HG02981 (cell line): ENCODE data around the gene PSME4.
"Not testable (repeated sequence)": the region's sequence is repeated elsewhere in the genome, so short reads cannot be mapped to it uniquely, and the experiment has no call there.

Experiments used
- ATAC-seq: cut with Tn5 transposase; IDR thresholded peaks from one replicate; pipeline ENCODE4 v1.9.1; 2021; ENCODE audit warnings: mild to moderate bottlenecking, moderate library complexity; ENCODE audit not compliant: unreplicated experiment

PSME4 gene

DNA sequence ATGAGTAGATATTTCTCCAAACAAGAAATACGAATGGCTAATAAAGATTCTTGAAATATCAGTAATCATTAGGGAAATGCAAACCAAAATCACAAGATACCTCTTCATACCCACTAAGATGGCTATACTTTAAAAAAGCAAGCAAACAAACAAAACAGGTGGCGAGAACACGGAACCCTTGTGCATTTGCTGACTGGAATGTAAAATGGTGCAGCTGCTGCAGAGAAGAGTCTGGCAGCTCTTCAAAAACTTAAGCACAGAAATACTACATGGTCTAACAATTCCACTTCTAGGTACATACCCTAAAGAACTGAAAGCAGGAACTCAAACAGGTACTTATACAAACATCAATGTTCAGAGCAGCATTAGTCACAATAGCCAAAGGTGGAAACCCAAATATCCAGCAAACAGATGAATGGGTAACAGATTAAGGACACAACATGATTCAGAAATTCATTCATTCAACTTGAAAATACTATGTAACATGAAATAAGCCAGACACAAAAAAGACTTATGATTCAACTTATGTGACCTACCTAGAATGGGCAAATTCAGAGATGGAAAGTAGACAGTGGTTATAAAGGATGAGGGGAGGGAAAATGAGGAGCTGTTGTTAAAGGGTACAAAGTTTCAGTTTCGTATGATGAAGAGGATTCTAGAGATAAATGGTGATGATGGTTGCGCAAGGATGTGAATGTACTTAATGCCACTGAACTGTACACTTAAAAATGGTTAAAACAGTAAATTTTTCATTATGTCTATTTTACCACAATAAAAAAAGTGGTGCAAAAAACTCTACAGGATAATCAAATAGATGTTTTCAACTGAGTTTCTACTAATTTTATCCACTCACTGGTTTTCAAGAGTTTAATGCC is 84.2 kb downstream of the PSME4 start:
- no peak for ATAC-seq

DNA sequence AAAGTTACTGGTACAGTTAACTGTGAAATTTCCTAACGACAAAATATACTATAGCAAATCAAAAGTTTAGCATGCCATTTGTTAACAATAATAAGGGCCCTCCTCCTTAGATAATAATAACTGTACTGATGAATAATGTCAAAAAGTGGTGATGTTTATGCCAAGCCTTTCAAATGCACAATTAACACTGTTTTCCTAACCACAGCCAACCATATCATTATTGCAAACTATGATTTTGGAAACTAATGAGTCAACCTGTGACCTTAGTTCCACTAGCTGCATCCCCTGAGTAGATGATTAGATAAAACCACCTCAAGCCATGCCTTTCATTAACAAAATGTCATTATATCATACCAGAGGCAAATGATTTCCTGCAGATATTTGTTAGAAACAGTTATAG is 85.9 kb downstream of the PSME4 start:
- no peak for ATAC-seq

DNA sequence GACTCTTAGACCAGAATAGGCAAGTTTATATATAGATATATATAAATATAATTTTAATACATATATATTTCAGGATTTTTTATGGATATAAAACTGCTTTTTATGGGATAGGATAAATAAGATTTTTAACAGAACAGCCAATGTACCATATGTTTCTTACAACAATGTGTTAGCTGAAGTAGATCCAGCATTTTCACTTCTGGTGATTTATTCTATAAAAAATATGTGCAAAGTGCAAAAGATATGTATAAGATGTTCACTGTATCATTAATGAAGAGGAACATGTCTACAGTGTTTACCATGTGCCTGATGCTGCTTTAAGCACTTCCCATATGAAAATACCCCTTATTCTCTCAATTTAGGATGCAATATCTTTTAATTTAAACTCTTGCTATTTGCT is 88.8 kb downstream of the PSME4 start:
- no peak for ATAC-seq

DNA sequence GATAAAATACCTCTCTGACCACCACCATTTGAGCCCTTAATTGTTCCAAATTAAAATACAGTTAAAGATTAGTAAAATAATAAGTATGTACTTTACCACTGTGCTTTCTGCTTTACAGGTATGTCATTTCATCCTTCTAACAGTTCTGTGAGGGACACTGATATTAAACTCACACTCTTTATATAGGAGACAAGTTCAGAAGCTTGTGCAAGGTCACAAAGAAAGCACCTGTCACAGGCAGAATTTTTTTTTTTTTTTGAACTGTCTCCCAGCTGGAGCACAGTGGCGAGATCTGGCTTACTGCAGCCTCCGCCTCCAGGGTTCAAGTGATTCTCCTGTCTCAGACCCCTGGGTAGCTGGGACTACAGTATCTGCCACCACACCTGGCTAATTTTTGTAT is 89.4 kb downstream of the PSME4 start:
- ATAC-seq, result no peak

DNA sequence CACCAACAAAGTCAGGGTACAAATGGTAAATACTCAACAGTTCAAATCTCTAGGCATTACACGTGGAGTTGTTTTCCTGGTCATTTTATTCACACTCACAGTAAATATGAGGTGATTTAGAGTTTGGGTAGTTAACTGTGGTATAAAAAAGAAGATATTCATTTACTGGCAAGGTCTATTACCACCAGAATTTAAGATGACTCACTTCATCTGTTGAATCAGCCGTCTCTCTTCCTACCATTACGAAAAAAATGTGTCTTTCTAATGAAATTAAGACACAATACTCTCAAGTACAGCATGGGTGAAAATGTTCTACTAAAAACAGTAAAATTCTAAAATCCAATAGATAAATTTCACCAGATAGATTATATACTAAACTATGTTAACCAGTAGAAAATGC is 90.0 kb downstream of the PSME4 start:
- no peak for ATAC-seq

DNA sequence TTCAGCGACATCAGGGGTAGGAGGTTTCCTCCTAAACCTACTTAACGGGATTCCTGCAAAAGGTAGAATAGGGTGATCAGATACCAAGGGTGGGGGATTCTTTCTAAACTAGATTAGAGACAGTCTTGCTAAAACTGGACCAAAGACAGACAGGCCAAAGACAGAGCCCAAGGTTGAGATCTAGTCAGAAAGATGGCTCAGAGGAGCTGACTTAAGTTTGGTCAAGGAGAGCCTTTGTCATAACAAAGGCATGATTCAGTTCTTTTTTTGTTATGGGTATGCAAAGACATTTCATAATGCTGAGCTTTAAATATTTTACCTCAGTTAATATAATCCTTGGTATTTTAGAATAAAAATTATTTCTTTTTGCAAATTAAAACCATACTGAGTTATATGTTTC is 93.2 kb downstream of the PSME4 start:
- ATAC-seq, result no peak

DNA sequence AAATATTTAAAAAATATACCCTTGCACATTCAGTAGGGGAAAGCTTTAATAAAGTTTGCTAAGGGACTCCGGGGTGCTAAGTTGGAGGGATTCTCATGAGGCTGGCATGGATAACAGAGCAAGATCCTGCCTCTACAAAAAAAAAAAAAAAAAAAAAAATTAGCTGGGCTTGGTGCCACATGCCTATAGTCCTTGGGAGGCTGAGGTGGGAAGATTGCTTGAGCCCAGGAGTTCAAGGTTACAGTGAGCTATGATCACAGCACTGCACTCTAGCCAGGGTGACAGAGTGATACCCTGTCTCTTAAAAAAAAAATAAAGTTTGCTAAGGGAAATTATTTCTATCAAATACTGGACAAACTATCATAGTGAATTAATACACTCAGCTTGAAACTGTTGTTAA is 93.7 kb downstream of the PSME4 start:
- no peak for ATAC-seq

DNA sequence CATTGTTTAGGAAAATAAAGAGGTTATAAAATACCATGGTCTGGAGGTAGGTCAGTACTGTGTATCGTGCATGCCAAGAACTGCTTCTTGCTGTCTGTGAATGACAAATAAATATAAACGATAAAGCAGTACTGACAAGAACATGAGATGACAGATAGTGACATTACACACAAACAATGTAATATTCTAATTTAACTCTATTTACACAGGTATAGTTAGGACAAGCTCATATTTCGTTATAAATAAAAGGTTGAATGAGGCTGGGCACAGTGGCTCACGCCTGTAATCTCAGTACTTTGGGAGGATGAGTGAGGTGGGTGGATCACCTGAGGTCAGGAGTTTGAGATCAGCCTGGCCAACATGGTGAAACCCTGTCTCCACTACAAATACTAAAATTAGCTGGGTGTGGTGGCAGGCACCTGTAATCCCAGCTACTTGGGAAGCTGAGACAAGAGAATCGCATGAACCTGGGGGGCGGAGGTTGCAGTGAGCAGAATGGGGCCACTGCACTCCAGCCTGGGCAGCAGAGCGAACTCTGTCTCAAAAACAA is 96.3 kb downstream of the PSME4 start:
- no peak for ATAC-seq

DNA sequence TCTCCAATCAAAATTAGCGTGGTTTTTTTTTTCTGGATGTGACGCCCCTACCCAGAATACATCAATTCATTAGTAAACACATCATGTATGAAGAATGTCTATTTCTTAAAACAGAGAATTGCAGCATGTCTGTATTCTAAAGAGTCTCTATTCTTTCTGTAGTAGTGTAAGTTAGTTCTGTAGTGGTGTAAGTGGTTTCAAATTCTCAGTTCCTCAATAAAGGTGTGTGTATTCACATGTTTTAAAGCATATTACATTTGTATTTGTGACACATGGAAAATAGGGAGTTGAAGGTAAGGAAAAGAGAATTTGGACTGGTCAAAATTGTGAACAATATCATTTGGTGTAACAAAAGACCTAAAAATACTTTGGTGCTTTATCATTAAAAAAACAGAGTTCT is 103.0 kb downstream of the PSME4 start:
- no peak for ATAC-seq

DNA sequence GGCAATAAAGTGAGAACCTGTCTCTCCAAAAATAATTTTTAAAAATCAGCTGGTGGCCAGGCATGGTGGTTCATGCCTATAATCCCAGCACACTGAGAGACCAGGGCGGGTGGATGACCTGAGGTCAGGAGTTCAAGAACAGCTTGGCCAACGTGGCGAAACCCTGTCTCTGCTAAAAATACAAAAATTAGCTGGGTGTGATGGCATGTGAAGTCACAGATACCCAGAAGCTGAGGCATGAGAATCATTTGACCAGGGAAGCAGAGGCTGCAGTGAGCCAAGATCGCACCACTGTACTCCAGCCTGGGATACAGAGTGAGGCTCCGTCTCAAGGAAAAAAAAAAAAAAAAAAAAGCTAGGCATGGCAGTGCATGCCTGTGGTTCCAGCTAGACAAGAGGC is 103.6 kb downstream of the PSME4 start:
- no peak for ATAC-seq

DNA sequence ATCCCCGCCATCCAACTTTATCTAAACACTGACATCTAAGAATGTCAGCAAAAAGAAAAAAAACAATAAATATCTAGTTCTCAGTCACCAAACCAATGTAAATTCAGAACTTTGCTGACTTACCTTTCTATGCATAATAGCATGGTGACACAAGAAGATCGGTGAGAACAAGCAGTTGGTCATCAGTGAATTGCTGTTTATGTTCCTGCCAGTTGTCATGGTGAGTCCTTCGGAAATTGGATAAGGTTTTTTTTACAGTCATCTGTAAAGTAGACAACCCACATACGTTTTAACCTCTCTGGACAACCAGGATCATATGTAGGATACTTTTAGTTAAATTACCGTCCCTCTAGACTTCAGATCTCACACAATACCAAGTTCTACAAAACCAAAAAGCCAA is 104.8 kb downstream of the PSME4 start:
- no peak for ATAC-seq

DNA sequence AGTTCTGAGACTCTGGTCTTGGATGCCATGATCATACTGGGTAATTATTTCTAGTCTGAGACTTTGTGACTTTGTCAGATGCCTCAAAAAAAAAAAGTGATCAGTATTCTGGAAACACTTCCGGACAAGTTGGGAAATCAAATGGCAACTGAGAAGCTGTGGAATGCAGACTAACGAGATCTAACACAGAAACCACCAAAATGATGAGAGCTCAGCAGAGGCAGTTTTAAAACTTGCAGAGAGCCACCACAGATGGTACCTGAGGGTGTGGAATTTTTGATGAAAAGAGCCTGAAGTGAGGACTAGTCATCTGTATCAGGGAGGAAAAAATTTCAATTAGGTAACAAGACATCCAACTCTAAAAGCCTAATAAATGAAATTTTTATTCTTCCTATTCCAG is 105.5 kb downstream of the PSME4 start:
- ATAC-seq, result no peak

DNA sequence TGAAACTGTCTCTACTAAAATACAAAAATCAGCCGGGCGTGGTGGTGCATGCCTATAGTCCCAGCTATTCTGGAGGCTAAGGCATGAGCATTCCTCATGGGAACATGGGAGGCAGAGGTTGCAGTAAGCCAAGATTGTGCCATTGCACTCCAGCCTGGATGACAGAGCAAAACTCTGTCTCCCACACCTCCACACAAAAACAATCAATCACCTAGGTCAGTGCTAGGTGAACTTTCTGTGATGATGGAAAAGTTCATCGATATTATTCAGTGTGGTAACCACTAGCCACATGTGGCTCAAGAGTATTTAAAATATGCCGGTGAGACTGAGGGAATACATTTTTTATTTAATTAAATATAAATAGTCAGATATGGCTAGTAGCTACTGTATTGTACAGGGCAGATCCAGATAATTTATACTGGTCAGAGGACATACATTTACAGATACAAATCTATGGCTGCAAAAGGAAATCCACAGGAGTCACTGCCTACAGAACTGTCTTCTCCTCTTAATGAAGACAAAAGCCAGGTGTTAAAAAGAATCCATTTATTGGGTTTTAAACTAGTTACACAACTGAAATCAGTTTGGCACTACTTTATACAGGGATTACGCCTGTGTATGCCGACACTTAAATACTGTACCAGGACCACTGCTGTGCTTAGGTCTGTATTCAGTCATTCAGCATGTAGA is 107.1 kb downstream of the PSME4 start:
- ATAC-seq, result no peak

DNA sequence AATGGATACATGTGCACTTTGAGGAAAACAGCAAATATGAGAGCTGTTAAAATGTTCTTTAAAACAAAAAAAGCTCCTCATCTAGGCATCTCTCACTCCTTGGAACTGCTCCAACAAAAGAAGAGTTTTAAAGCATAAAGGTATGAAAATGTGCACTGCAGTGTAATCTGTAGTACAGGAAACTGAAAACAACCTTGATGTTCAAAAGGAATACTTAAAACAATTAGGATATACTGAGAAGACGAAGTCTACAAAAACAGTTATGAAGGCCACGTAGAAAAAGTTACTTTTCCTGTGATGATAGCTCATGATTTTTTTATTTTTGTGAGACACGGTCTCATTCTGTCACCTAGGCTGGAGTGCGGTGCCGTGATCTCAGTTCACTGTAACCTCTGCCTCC is 109.0 kb downstream of the PSME4 start:
- no peak for ATAC-seq

DNA sequence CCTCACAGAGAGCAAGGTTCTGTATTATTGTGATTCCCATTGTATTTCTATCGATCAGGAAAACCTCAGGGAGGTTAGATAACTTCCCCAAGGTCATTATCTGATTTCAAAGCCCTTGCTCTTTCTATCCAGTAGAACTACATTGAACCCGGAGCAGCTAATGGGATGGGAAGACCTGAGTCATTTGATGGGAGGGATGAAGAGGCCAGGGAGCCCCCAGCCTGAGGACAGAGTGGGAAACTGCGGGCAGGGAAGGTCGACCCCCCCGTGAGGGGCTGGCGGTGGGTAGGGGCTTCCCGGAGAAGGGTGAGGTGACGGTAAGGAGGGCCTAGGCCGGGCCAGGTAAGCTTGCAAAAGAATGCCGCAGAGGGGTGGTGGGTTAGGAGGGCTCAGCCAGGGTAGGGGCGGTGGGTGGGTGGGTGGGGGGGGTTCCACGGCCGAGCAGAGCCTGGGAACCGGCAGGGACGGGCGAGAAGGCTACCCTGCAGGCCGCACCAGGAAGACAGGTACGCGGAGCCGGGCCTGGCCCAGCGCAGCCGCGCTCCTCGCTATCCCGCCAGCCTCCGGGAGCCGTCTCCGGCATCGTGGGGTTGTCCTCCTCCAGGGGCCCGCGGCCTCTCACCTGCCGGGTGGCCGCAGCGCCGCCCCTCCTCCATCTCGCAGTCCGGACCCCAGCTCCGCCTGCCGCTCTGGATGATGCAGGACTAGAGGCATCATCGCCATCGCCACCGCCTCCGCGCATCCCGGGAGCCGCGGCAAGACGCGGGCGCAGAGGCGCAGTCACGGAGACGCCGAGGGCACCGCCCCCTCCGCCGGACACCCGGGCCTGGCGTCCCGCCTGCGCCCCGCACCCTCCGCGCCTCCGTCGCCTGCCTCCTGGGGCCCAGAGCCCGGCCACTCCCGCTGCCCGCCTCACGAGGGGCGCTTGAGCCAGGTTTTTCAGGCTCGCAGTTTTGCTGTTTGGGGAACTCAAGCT is 111.3 kb downstream of the PSME4 start, which contains the start of gene GPR75:
Gene GPR75, minus strand, starts transcription at position 762 of the 976 bp plus-strand sequence. CDS start 5,211 bp downstream, outside the sequence.
- ATAC-seq, result no peak

DNA sequence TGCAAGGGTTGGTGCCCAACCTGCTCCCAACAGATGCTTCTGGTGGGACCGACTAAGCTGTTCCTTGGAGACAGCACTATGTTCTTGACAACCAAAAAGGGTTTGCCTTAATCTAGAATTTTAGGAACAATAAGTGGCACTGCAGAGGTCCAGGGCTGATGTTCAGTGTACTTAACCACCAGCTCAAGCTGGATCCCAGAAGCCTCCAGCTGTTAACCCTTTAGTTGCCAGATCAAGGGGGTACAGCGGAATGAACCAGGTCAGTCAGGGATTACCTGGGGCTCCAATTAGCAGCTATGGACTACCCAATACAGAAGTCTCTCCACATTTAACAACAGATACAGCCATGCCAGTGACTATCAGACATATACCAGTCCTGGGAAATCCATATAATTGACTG is 114.5 kb downstream of the PSME4 start:
- no peak for ATAC-seq

DNA sequence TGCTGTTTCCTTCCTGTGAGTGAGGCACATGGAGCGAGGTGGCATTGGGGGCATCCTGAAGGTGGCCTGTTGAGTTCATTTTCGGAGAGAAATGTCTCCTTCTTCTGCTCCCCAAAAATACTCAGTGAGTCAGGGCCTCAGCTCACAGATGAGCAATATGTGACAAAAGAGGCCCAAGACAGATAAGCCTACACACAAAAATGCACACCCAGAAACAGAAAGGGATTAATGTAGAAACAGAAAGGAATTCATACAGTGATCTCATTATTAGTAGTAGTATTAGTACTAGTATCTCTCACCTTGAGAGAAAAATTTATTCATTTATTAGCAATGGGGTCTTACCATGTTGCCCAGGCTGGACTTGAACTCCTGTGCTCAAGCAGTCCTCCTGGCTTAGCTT is 116.1 kb downstream of the PSME4 start:
- ATAC-seq, result no peak

DNA sequence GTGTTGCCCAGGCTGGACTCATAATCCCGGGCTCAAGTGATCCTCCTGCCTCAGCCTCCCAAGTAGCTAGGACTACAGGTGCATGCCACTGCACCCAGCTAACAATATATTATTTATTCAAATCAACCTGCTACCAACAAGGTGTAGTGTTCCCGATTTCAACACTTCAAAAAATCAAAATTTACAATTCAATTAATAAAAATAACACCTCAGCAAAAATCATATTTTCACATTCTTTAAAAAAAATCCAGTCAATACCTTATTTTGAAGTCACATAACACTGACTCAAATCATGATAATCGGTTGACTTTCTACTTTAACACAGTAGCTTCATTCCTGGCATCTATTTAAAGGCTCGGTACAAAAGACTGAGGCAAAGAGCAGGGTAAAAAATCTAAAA is 118.3 kb downstream of the PSME4 start:
- no peak for ATAC-seq

DNA sequence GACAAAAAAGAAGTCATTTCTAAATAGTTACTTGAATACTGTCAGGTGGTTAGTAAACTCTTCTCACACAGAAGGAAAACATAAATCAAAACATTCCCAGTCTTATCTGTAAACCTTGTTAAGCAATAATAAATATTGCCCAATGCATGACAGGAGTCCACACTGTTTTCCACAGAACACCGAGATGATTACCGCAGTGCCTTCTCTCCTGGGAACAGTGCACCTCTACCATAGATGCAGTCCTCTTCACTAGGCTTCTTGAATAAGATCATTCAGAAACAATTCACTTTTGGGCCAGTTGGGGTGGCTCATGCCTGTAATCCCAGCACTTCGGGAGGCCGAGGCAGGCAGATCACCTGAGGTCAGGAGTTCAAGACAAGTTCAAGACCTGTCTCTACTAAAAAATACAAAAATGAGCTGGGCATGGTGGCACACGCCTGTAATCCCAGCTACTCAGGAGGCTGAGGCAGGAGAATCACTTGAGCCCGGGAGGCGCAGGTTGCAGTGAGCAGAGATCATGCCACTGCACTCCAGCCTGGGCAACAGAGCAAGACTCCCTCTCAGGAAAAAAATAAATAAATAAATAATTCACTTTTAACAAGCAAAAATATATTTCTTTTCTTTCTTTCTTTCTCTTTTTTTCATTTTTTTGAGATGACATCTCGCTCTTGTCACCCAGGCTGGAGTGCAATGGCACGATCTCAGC is 119.6 kb downstream of the PSME4 start:
- ATAC-seq, result not testable (repeated sequence)

DNA sequence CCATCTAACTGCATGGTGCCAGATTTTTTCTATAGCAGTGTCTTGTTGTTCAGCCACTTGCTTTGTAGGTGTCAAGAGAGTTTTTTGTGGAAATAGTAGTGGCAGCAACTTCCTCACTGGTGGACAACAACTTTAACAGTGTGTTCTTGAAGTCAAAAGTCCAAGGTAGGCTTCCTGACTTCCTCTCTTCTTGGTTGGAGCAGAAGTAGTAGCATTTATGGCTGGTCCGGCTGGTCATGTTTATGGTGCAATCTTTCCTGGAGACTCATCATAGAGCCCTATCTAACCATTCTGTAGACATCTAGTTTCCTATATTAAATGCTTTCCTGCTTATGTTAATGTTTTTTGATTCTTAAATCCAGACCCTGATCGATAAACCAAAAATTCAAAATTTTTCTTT is 122.7 kb downstream of the PSME4 start:
- ATAC-seq, result no peak
